Loucy (cell line): ENCODE results near the gene LPCAT2.

Experiments
- H2AFZ ChIP-seq: fragments of 200-600 bp; sonication (generic); 2 replicates; pipeline ENCODE4 v1.6.0; 2016; ENCODE audit warnings: antibody characterized with exemption, mild to moderate bottlenecking, low read length, moderate library complexity
- H3F3A ChIP-seq: fragments of 200-600 bp; 2 replicates; pipeline ENCODE4 v1.6.0; 2016; ENCODE audit warnings: antibody characterized with exemption, low read depth, mild to moderate bottlenecking
- H3K27me3 ChIP-seq: fragments of 200-600 bp; sonication (generic); 2 replicates; pipeline ENCODE4 v1.6.1; 2014; ENCODE audit warnings: low read length, mild to moderate bottlenecking; ENCODE audit not compliant: insufficient read depth, poor library complexity, severe bottlenecking
- H3K36me3 ChIP-seq: fragments of 200-600 bp; sonication (generic); 2 replicates; pipeline ENCODE4 v1.6.1; 2016; ENCODE audit warnings: low read length; ENCODE audit not compliant: insufficient read depth
- H3K4me1 ChIP-seq: fragments of 200-600 bp; sonication (generic); 2 replicates; pipeline ENCODE4 v1.5.1; 2014; ENCODE audit warnings: low read length, mild to moderate bottlenecking; ENCODE audit not compliant: insufficient read depth, poor library complexity, severe bottlenecking
- H3K4me2 ChIP-seq: fragments of 200-600 bp; sonication (generic); 2 replicates; pipeline ENCODE4 v1.6.0; 2014; ENCODE audit warnings: antibody characterized with exemption, low read length, low read depth, mild to moderate bottlenecking; ENCODE audit not compliant: poor library complexity, severe bottlenecking
- H3K4me3 ChIP-seq: fragments of 200-600 bp; sonication (generic); 2 replicates; pipeline ENCODE4 v1.5.1; 2014; ENCODE audit warnings: low read length, mild to moderate bottlenecking, mixed read lengths; ENCODE audit not compliant: poor library complexity, severe bottlenecking
- H3K79me2 ChIP-seq: fragments of 200-600 bp; sonication (generic); 2 replicates; pipeline ENCODE4 v1.6.1; 2014; ENCODE audit warnings: low read length; ENCODE audit not compliant: insufficient read depth
- H3K9ac ChIP-seq: fragments of 200-600 bp; sonication (generic); 2 replicates; pipeline ENCODE4 v1.6.0; 2014; ENCODE audit warnings: mild to moderate bottlenecking, low read depth, low read length, moderate library complexity; ENCODE audit not compliant: poor library complexity, severe bottlenecking
- H3K9me2 ChIP-seq: fragments of 200-600 bp; sonication (generic); replicated peaks from 2 replicates; pipeline ENCODE4 v1.6.1; 2016; ENCODE audit warnings: low read depth, low read length, mixed read lengths
- H3K9me3 ChIP-seq: fragments of 200-600 bp; sonication (generic); 2 replicates; pipeline ENCODE4 v1.6.1; 2014; ENCODE audit warnings: mild to moderate bottlenecking, antibody characterized with exemption, low read length, low read depth; ENCODE audit not compliant: insufficient read depth
- H4K20me1 ChIP-seq: fragments of 200-600 bp; sonication (generic); 2 replicates; pipeline ENCODE4 v1.6.0; 2014; ENCODE audit warnings: antibody characterized with exemption, low read length, mild to moderate bottlenecking; ENCODE audit not compliant: insufficient read depth, poor library complexity, severe bottlenecking
- EZH2phosphoT487 ChIP-seq: fragments of 200-600 bp; IDR thresholded peaks from 2 replicates; pipeline ENCODE4 v1.6.1; 2018; ENCODE audit warnings: antibody characterized with exemption, mild to moderate bottlenecking, moderate library complexity, borderline replicate concordance
- TF ChIP-seq, protein P1 (sequence below): fragments of 200-600 bp; sonication (generic); conservative IDR thresholded peaks from 2 replicates; pipeline ENCODE4 v1.5.1; 2014; ENCODE audit warnings: mild to moderate bottlenecking, antibody characterized with exemption, low read length

LPCAT2 gene

DNA sequence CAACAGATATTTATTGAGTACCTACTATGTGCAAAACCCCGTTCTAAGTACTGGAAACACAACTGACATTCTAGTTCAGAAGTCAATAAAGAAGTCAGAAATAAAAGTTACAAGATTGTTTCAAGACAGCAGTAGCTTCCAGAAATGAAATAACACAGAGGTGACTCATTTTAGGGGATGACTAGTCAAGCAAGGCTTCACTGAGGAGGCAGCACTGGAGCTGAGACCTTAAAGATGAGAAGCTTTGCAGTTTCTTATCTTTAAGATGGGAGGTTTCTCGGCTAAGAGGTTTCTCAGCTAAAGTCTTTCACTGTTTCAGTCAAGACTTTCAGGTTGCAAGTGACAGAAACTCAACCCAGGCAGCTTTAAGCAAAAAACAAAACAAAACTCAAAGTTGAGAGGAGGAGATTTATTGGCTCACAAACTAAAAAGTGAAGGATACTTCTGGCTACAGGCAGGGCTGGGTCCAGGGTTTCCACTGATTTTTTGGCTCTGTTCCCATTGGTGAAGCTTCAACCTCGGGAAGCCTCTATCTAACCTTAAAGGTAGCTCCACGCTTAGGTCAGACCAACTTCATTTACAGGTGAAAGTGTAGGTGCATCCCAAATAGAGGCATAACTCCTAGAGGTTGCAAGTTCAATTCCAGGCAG, 37.3 kb upstream of the LPCAT2 start:
- TF ChIP-seq, protein P1, sequence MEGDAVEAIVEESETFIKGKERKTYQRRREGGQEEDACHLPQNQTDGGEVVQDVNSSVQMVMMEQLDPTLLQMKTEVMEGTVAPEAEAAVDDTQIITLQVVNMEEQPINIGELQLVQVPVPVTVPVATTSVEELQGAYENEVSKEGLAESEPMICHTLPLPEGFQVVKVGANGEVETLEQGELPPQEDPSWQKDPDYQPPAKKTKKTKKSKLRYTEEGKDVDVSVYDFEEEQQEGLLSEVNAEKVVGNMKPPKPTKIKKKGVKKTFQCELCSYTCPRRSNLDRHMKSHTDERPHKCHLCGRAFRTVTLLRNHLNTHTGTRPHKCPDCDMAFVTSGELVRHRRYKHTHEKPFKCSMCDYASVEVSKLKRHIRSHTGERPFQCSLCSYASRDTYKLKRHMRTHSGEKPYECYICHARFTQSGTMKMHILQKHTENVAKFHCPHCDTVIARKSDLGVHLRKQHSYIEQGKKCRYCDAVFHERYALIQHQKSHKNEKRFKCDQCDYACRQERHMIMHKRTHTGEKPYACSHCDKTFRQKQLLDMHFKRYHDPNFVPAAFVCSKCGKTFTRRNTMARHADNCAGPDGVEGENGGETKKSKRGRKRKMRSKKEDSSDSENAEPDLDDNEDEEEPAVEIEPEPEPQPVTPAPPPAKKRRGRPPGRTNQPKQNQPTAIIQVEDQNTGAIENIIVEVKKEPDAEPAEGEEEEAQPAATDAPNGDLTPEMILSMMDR, result no peak
- TF ChIP-seq EZH2phosphoT487, result no peak
- no peak overlapping the region for H3K9ac ChIP-seq

DNA sequence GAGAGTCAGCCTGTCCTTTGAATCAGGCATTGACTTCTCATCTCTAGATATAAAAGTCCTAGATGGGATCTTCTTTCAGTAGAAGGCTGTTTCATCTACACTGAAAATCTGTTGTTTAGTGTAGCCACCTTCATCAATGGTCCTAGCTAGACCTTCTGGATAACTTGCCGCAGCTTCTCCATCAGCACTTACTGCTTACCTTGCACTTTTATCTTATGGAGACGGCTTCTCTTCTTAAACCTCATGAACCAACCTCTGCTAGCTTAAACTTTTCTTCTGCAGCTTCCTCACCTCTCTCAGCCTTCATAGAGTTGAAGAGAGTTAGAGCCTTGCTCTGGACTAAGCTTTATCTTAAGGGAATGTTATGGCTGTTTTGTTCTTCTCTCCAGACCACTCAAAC, 35.3 kb upstream of the LPCAT2 start:
- Histone ChIP-seq H3K4me3 (no peak overlapping the region), H3K9me2 (no peaks in the 10 kb centered on the region), H3K79me2 (no peaks in the 10 kb centered on the region), H3K36me3 (no peaks in the 10 kb centered on the region), H3K9ac (no peak overlapping the region), H3K9me3 (no peaks in the 10 kb centered on the region), H3K27me3 (no peaks in the 10 kb centered on the region), H2AFZ (no peak overlapping the region), H3F3A (no peaks in the 10 kb centered on the region), H3K4me2 (no peak overlapping the region), H3K4me1 (no peaks in the 10 kb centered on the region), H4K20me1 (no peaks in the 10 kb centered on the region)
- TF ChIP-seq EZH2phosphoT487, result no peak
- TF ChIP-seq, protein P1, result no peak

More for the DNA sequence above, 37.3 kb upstream of the LPCAT2 start:
- no peaks in the 10 kb centered on the region for H3K9me3 ChIP-seq
- H3K4me1 ChIP-seq, result no peaks in the 10 kb centered on the region
- no peaks in the 10 kb centered on the region for H3F3A ChIP-seq
- no peaks in the 10 kb centered on the region for H4K20me1 ChIP-seq
- no peaks in the 10 kb centered on the region for H3K36me3 ChIP-seq
- no peaks in the 10 kb centered on the region for H3K9me2 ChIP-seq
- H3K4me3 ChIP-seq, result no peak overlapping the region
- no peak overlapping the region for H3K4me2 ChIP-seq
- no peak overlapping the region for H2AFZ ChIP-seq
- H3K79me2 ChIP-seq, result no peaks in the 10 kb centered on the region
- H3K27me3 ChIP-seq, result no peaks in the 10 kb centered on the region

DNA sequence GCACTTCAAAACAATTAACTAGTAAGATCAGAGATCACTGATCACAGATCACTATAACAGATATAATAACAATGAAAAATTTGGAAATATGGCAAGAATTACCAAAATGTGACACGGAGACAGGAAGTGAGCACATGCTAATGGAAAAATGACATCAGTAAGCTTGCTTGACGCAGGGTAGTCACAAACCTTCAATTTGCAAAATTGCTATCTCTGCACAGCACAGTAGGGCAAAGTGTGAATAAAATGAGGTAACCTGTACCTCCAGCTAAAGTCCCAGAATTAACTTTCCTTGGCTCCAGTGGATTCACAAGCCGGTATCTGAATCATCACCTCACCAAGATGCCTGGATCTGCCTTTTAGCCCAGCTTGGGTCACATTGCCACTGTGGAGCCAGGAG, 34.1 kb upstream of the LPCAT2 start:
- H2AFZ ChIP-seq, result no peak overlapping the region
- no peaks in the 10 kb centered on the region for H3K27me3 ChIP-seq
- no peak overlapping the region for H3K9ac ChIP-seq
- H3K36me3 ChIP-seq, result no peaks in the 10 kb centered on the region
- H3K4me3 ChIP-seq, result no peak overlapping the region
- no peak for TF ChIP-seq EZH2phosphoT487
- TF ChIP-seq, protein P1, result no peak
- no peaks in the 10 kb centered on the region for H3K9me2 ChIP-seq
- H3K79me2 ChIP-seq, result no peaks in the 10 kb centered on the region
- no peaks in the 10 kb centered on the region for H3F3A ChIP-seq
- no peaks in the 10 kb centered on the region for H3K4me1 ChIP-seq
- no peaks in the 10 kb centered on the region for H4K20me1 ChIP-seq
- H3K9me3 ChIP-seq, result no peaks in the 10 kb centered on the region
- no peak overlapping the region for H3K4me2 ChIP-seq
